H9 (cell line): ENCODE results near the gene PRKACA. TPM values are rescaled to one million over a fixed set of nuclear protein-coding genes. Genes with fewer than 3 reads are reported as not detected.

Experiments
- DNase-seq: peaks from one replicate; pipeline ENCODE4 v3.0.0-alpha.2; 2017
- H2AFZ ChIP-seq: one replicate; pipeline ENCODE4 v1.6.1; 2013; ENCODE audit warnings: mild to moderate bottlenecking, low read length, control low read depth, moderate library complexity
- H2AK5ac ChIP-seq: 2 replicates; pipeline ENCODE4 v1.6.1; 2013; ENCODE audit warnings: low read length, control low read depth, mixed read lengths; ENCODE audit not compliant: insufficient read length
- H2BK120ac ChIP-seq: one replicate; pipeline ENCODE4 v1.6.1; 2013; ENCODE audit warnings: low read depth, mild to moderate bottlenecking, low read length, control low read depth, inconsistent platforms; ENCODE audit not compliant: poor library complexity, severe bottlenecking
- H2BK12ac ChIP-seq: 2 replicates; pipeline ENCODE4 v1.6.1; 2013; ENCODE audit warnings: low read length, control low read depth, mixed read lengths, low read depth; ENCODE audit not compliant: insufficient read length
- H2BK15ac ChIP-seq: 2 replicates; pipeline ENCODE4 v1.6.1; 2013; ENCODE audit warnings: low read depth, low read length, control low read depth
- H2BK20ac ChIP-seq: one replicate; pipeline ENCODE4 v1.6.1; 2013; ENCODE audit warnings: low read depth, mild to moderate bottlenecking, low read length, control low read depth, inconsistent platforms; ENCODE audit not compliant: poor library complexity, severe bottlenecking
- H2BK5ac ChIP-seq: 2 replicates; pipeline ENCODE4 v1.6.1; 2013; ENCODE audit warnings: low read length, control low read depth, mixed read lengths; ENCODE audit not compliant: insufficient read length
- H3K14ac ChIP-seq: 2 replicates; pipeline ENCODE4 v1.6.1; 2013; ENCODE audit warnings: low read length, control low read depth; ENCODE audit not compliant: insufficient read depth
- H3K18ac ChIP-seq: 2 replicates; pipeline ENCODE4 v1.6.1; 2013; ENCODE audit warnings: low read depth, mild to moderate bottlenecking, mixed read lengths, low read length, control low read depth; ENCODE audit not compliant: insufficient read length
- H3K23ac ChIP-seq: 2 replicates; pipeline ENCODE4 v1.6.1; 2013; ENCODE audit warnings: low read length, control low read depth, mixed read lengths, low read depth; ENCODE audit not compliant: insufficient read length
- H3K23me2 ChIP-seq: 2 replicates; pipeline ENCODE4 v1.6.1; 2013; ENCODE audit warnings: low read depth, mild to moderate bottlenecking, mixed read lengths, low read length, control low read depth; ENCODE audit not compliant: insufficient read length, poor library complexity, severe bottlenecking
- H3K27ac ChIP-seq: 2 replicates; pipeline ENCODE4 v1.5.1; 2013; ENCODE audit warnings: low read length, control low read depth, mixed read lengths, low read depth; ENCODE audit not compliant: insufficient read length
- H3K27me3 ChIP-seq: 2 replicates; pipeline ENCODE4 v1.6.1; 2013; ENCODE audit warnings: low read length, control low read depth, inconsistent platforms; ENCODE audit not compliant: insufficient read depth
- H3K4ac ChIP-seq: 2 replicates; pipeline ENCODE4 v1.6.1; 2013; ENCODE audit warnings: low read depth, mild to moderate bottlenecking, control low read depth, inconsistent platforms, low read length, moderate library complexity
- H3K4me1 ChIP-seq: 2 replicates; pipeline ENCODE4 v1.6.1; 2013; ENCODE audit warnings: low read length, control low read depth, inconsistent platforms; ENCODE audit not compliant: insufficient read depth
- H3K4me2 ChIP-seq: 2 replicates; pipeline ENCODE4 v1.6.1; 2013; ENCODE audit warnings: low read length, control low read depth, mixed read lengths; ENCODE audit not compliant: insufficient read length, insufficient read depth
- H3K56ac ChIP-seq: 2 replicates; pipeline ENCODE4 v1.6.1; 2013; ENCODE audit warnings: low read depth, mild to moderate bottlenecking, mixed read lengths, low read length, control low read depth; ENCODE audit not compliant: insufficient read length
- H3K79me1 ChIP-seq: 2 replicates; pipeline ENCODE4 v1.6.1; 2013; ENCODE audit warnings: low read depth, mild to moderate bottlenecking, moderate library complexity, low read length, control low read depth, inconsistent platforms; ENCODE audit not compliant: insufficient read depth, poor library complexity, severe bottlenecking
- H3K79me2 ChIP-seq: 2 replicates; pipeline ENCODE4 v1.6.1; 2013; ENCODE audit warnings: low read length, control low read depth, inconsistent platforms; ENCODE audit not compliant: insufficient read depth
- H3K9ac ChIP-seq: 2 replicates; pipeline ENCODE4 v1.6.1; 2013; ENCODE audit warnings: low read length, control low read depth, mixed read lengths; ENCODE audit not compliant: insufficient read length; ENCODE audit errors: extremely low read depth
- H3K9me3 ChIP-seq: one replicate; pipeline ENCODE4 v1.6.1; 2013; ENCODE audit warnings: low read depth, low read length, inconsistent platforms; ENCODE audit not compliant: control insufficient read depth
- H3T11ph ChIP-seq: one replicate; pipeline ENCODE4 v1.6.1; 2013; ENCODE audit warnings: mild to moderate bottlenecking, low read length, control low read depth, inconsistent platforms
- H4K20me1 ChIP-seq: one replicate; pipeline ENCODE4 v1.6.1; 2013; ENCODE audit not compliant: control insufficient read depth, insufficient read length, insufficient read depth
- H4K5ac ChIP-seq: 2 replicates; pipeline ENCODE4 v1.6.1; 2013; ENCODE audit warnings: low read depth, mild to moderate bottlenecking, mixed read lengths, low read length, control low read depth; ENCODE audit not compliant: insufficient read length
- H4K8ac ChIP-seq: replicated peaks from 2 replicates; pipeline ENCODE4 v1.6.1; 2013; ENCODE audit warnings: low read length, control low read depth, mixed read lengths, low read depth; ENCODE audit not compliant: insufficient read length
- H4K91ac ChIP-seq: 2 replicates; pipeline ENCODE4 v1.6.1; 2013; ENCODE audit warnings: low read depth, mild to moderate bottlenecking, moderate library complexity, mixed read lengths, low read length, control low read depth; ENCODE audit not compliant: insufficient read length
- H3K27ac Mint-ChIP-seq, 3 experiments: 2 replicates in 2 of 3; 3 replicates in 1 of 3; pipeline ENCODE4 v1.8.0; 2020 to 2021; ENCODE audit warnings: mixed read lengths in 3 of 3, mild to moderate bottlenecking in 1 of 3, moderate library complexity in 1 of 3
- H3K27me3 Mint-ChIP-seq: 2 replicates; pipeline ENCODE4 v1.8.0; 2021; ENCODE audit warnings: low read depth, mild to moderate bottlenecking, moderate library complexity, mixed read lengths
- H3K36me3 Mint-ChIP-seq, 3 experiments: 2 replicates in 2 of 3; 3 replicates in 1 of 3; pipeline ENCODE4 v1.8.0; 2020 to 2021; ENCODE audit warnings: low read depth in 3 of 3, mixed read lengths in 3 of 3; ENCODE audit not compliant: insufficient read depth in 1 of 3
- H3K4me1 Mint-ChIP-seq, 2 experiments: 2 replicates each; pipeline ENCODE4 v1.8.0; 2020; ENCODE audit warnings: mixed read lengths in 2 of 2
- H3K4me3 Mint-ChIP-seq, 2 experiments: 2 replicates in 1 of 2; 3 replicates in 1 of 2; pipeline ENCODE4 v1.8.0; 2020 to 2021; ENCODE audit warnings: mild to moderate bottlenecking in 2 of 2, mixed read lengths in 2 of 2, moderate library complexity in 1 of 2
- H3K9me3 Mint-ChIP-seq, 2 experiments: 2 replicates in 1 of 2; 3 replicates in 1 of 2; pipeline ENCODE4 v1.8.0; 2020; ENCODE audit warnings: mild to moderate bottlenecking in 2 of 2, mixed read lengths in 2 of 2, moderate library complexity in 1 of 2
- CTCF ChIP-seq: fragments of 200-600 bp; sonication (generic); conservative IDR thresholded peaks from 3 replicates; pipeline ENCODE4 v1.8.0; 2021; ENCODE audit warnings: antibody characterized with exemption, mild to moderate bottlenecking
- WGBS: extraction: QIAGEN DNeasy Blood & Tissue Kit; methylation state at CpG from one replicate; pipeline ENCODE4 v1.1.7; 2013; ENCODE audit warnings: missing lambda C conversion rate, low lambda C conversion rate, mixed read lengths; ENCODE audit not compliant: insufficient read length; ENCODE audit errors: extremely low coverage; 5-methylcytosine and 5-hydroxymethylcytosine counted together
- total RNA-seq: library from RNA; stranded (reverse); gene quantifications from 2 replicates; pipeline ENCODE4 v1.2.1, GENCODE V29; 2021

Gene PRKACA
- total RNA-seq, 1 experiment from 2014 or later, result 51.8 TPM

GRCh38 chr19:14110650-14111049 lies 6.9 kb downstream of the PRKACA start:
- no peaks in the 10 kb centered on the region for H3K79me1 ChIP-seq
- H3K79me2 ChIP-seq, result no peaks in the 10 kb centered on the region
- no peak for DNase-seq
- no peak overlapping the region for H2BK20ac ChIP-seq
- Mint-ChIP-seq H3K27me3 (no peaks in the 10 kb centered on the region), H3K4me3 (no peak overlapping the region), H3K27ac (peak overlapping the region in 1 of 3 experiments; percentile 73; a peak in 1 of 7 replicates), H3K9me3 (no peaks in the 10 kb centered on the region), H3K36me3 (peaks cover 0 to 5% (median 3%) of the 10 kb centered on the region in 3 experiments; a peak in 1 of 7 replicates), H3K4me1 (peaks cover 22 to 24% of the 10 kb centered on the region in 2 experiments)
- H3K23me2 ChIP-seq, result no peaks in the 10 kb centered on the region
- no peak overlapping the region for H3K56ac ChIP-seq
- H3K4me1 ChIP-seq, result peaks cover 7% of the 10 kb centered on the region; the same call in 1 of the 2 replicates
- H4K5ac ChIP-seq, result no peak overlapping the region
- no peak overlapping the region for H3K27ac ChIP-seq
- H2BK12ac ChIP-seq, result no peak overlapping the region
- no peak overlapping the region for H3K4me2 ChIP-seq
- H2AFZ ChIP-seq, result no peak overlapping the region
- no peak overlapping the region for H3K9ac ChIP-seq
- H3K14ac ChIP-seq, result no peak overlapping the region
- WGBS, result no CpG with 5 or more reads among the region's 2 CpGs
- H4K8ac ChIP-seq, result no peak overlapping the region
- H4K91ac ChIP-seq, result no peak overlapping the region
- no peak for TF ChIP-seq CTCF
- no peak overlapping the region for H2BK15ac ChIP-seq
- H4K20me1 ChIP-seq, result no peaks in the 10 kb centered on the region
- no peak overlapping the region for H3K18ac ChIP-seq
- no peak overlapping the region for H2AK5ac ChIP-seq
- no peaks in the 10 kb centered on the region for H3K9me3 ChIP-seq
- no peak overlapping the region for H3K23ac ChIP-seq
- H2BK120ac ChIP-seq, result no peak overlapping the region
- no peaks in the 10 kb centered on the region for H3K27me3 ChIP-seq
- no peak overlapping the region for H3K4ac ChIP-seq
- no peak overlapping the region for H2BK5ac ChIP-seq
- H3T11ph ChIP-seq, result no peak overlapping the region
